ENCODE measurements around the gene DDX51. TPM values are rescaled to one million over a fixed set of nuclear protein-coding genes. Genes with fewer than 3 reads are reported as not detected.
A peak's percentile ranks its signal among the peaks of the same experiment; 100 is the strongest.
"Not testable (repeated sequence)": the region's sequence is repeated elsewhere in the genome, so short reads cannot be mapped to it uniquely, and the experiment has no call there.

The DDX51 gene
- total and polyA plus RNA-seq, 5 donors = 7.4 to 11.7 (median 10.2) TPM

DNA sequence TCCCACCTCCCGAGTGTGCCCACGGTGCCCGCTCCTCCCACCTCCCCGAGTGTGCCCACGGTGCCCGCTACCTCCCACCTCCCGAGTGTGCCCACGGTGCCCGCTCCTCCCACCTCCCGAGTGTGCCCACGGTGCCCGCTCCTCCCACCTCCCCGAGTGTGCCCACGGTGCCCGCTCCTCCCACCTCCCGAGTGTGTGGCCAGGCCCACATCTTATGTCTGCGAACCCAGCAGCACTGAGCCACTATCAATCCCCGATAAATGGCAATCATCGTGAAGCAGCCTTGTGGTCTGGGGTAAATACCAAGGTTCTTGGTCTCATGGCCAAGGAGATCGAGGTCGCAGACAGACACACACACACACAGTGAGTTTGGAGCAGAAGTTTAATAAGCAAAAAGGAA, 7.9 kb downstream of the DDX51 start:
- DNase-seq = peak in 1 of 3 donors; percentile 18
- H3K27me3 ChIP-seq (ENCODE audit: control insufficient read depth, insufficient read depth); intact Hi-C loops (cut with DNase I); H3K4me1 ChIP-seq (ENCODE audit: control insufficient read depth, insufficient read depth, low read length); H3K4me3 ChIP-seq (ENCODE audit: low read length); H3K27ac ChIP-seq (ENCODE audit: low read length); ATAC-seq; H3K9me3 ChIP-seq (ENCODE audit: control insufficient read depth, low read length): not testable (repeated sequence)
- WGBS = 90% methylated on average over 20 of the region's 21 CpGs

DNA sequence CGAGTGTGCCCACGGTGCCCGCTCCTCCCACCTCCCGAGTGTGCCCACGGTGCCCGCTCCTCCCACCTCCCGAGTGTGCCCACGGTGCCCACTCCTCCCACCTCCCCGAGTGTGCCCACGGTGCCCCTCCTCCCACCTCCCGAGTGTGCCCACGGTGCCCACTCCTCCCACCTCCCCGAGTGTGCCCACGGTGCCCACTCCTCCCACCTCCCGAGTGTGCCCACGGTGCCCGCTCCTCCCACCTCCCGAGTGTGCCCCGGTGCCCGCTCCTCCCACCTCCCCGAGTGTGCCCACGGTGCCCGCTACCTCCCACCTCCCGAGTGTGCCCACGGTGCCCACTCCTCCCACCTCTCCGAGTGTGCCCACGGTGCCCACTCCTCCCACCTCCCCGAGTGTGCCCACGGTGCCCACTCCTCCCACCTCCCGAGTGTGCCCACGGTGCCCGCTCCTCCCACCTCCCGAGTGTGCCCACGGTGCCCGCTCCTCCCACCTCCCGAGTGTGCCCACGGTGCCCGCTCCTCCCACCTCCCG, 9.4 kb downstream of the DDX51 start:
- intact Hi-C loops (cut with DNase I); ATAC-seq: not testable (repeated sequence)

DNA sequence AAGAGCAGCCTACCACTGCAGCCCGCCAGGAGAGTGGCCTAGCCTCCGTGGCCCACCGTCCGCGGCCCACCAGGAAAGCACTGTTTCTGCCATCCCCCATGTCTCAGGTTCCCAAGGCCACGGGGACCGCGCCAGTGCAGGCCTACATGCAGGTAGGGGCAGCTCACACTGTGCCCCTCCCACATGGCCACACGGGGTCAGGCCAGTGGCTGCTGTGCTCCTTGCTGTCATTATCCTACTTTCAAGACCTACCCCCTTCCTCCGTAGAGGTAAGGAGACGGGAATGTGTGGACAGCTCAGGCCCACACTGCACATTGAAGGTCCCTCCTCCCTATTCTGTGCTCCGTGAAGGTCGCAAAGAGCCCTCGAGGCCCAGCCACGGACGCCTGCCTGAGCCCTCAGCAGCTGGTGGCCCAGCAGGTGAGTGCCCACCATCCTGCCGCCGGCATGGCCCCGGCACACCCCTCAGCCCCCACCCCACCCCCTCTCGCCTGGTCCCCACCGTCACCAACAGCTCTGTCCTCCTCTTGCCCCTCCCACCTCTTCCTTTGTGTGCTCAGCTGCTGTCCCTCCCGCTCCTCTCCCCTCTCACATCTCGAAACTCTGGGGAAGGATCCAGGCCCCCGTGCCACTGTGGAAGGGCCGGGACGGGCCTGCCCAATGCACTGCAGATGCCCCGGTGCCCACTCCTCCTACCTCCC, 10.0 kb downstream of the DDX51 start:
- peak in 1 of 2 donors; percentile 12 for ATAC-seq
- 66% methylated on average over 27 of the region's 27 CpGs for WGBS
- intact Hi-C loops (cut with DNase I) = no loop called here
- Histone ChIP-seq H3K4me1 (ENCODE audit: control insufficient read depth, insufficient read depth, low read length) (no peaks in the 10 kb centered on the region), H3K27ac (ENCODE audit: low read length) (no peak overlapping the region), H3K9me3 (ENCODE audit: control insufficient read depth, low read length) (no peaks in the 10 kb centered on the region), H3K27me3 (ENCODE audit: control insufficient read depth, insufficient read depth) (no peaks in the 10 kb centered on the region), H3K4me3 (ENCODE audit: low read length) (no peak overlapping the region)
- no peak for DNase-seq

More for the DNA sequence above, 9.4 kb downstream of the DDX51 start:
- DNase-seq = peak in 1 of 3 donors; percentile 9
- not testable (repeated sequence) for H3K4me3 ChIP-seq (ENCODE audit: low read length); H3K27me3 ChIP-seq (ENCODE audit: control insufficient read depth, insufficient read depth); H3K27ac ChIP-seq (ENCODE audit: low read length); H3K4me1 ChIP-seq (ENCODE audit: control insufficient read depth, insufficient read depth, low read length); H3K9me3 ChIP-seq (ENCODE audit: control insufficient read depth, low read length)
- WGBS = 94% methylated on average over 32 of the region's 39 CpGs

DNA sequence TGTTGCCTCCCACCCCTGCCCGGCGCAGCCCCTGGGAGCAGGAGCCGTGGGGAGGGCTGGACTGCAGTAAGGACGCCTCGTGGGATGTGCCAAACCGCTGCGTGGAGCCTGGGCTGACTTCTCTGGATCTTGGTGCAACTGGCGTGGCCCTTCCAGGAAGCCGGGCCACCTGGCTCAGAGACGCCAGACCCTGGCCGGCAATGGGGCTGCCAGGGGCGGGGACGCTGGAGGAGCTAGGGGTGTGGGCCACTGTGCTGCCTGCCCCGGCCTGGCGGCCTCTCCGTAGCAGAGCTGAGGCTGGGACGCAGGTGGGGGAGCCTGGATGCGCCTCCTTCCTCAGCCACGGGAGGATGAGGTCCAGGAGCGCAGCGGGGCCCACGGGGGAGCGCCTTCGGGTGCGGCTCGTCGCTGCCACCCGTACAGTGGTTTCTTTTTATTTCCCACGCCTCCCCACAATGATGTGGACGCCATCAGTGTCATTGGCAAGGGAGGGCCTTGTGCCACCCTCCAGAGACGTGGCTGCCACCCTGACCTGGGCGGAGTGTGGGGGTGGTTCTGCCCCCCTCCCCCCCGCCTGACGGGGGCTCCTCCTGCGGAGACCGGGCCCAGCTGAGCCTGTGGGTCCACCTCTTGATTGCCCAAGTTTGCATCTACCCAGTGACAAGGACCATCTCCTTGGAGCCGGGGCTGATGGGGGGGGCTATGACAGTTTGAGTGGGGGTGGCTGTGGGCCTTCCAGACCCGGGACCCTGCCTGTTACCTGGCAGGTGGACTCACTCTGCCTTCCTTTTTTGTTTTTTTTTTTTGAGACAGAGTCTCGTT, 11.3 kb downstream of the DDX51 start:
- no peaks in the 10 kb centered on the region for H3K9me3 ChIP-seq (ENCODE audit: control insufficient read depth, low read length)
- intact Hi-C loops (cut with DNase I) = no loop called here
- no peak overlapping the region for H3K27ac ChIP-seq (ENCODE audit: low read length)
- no peaks in the 10 kb centered on the region for H3K27me3 ChIP-seq (ENCODE audit: control insufficient read depth, insufficient read depth)
- peak in 2 of 3 donors; percentile 26 to 52 for DNase-seq
- peak; percentile 42 for ATAC-seq
- no peak overlapping the region for H3K4me3 ChIP-seq (ENCODE audit: low read length)
- no peaks in the 10 kb centered on the region for H3K4me1 ChIP-seq (ENCODE audit: control insufficient read depth, insufficient read depth, low read length)
- WGBS = 89% methylated on average over 39 of the region's 39 CpGs

DNA sequence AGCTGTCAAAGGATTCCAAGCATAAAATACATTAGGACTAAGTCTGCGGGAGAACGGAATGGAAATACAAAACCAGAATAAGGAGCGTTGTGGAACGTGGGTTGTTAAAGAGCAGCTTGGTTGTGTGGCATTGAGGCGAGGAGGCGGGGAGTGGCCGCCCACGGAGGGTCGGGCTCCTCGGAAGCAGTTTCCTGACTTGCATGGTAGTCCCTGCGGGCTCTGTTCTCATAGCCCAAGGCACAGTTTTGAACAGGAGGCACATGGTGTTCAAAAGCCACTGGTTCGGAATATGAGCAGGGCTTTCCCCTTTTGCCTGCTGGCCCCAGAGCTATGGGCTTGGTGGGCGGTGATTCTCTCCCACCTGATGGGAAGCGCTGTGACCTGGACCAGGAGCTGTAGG, 12.2 kb downstream of the DDX51 start:
- ATAC-seq = peak in 1 of 2 donors; percentile 8

DNA sequence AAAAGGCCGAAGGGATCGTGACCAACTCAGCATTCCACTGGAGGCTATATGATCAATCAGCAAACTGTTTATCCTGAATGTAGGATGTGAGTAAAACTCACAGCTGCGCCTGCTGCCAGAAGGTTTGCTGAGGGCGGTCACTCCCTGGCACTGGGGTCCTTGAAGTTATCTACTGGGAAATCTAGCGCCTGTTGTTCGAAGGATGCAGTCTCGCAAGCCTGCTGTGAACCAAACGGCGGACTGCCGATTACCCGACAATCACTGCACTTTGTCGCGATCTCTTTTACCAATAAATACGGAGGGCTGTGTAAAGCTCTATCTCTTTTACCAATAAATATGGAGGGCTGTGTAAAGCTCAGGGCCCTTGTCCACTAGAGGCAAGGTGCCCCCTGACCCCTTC, 12.9 kb downstream of the DDX51 start:
- no peak overlapping the region for H3K4me3 ChIP-seq (ENCODE audit: low read length)
- H3K4me1 ChIP-seq (ENCODE audit: control insufficient read depth, insufficient read depth, low read length) = no peaks in the 10 kb centered on the region
- WGBS = 96% methylated on average over 14 of the region's 14 CpGs
- no peaks in the 10 kb centered on the region for H3K27me3 ChIP-seq (ENCODE audit: control insufficient read depth, insufficient read depth)
- ATAC-seq (no peak), DNase-seq (no peak)
- no peak overlapping the region for H3K27ac ChIP-seq (ENCODE audit: low read length)
- H3K9me3 ChIP-seq (ENCODE audit: control insufficient read depth, low read length) = no peaks in the 10 kb centered on the region
- intact Hi-C loops (cut with DNase I) = no loop called here

More for the DNA sequence above, 12.2 kb downstream of the DDX51 start:
- WGBS = 92% methylated on average over 14 of the region's 14 CpGs
- no peaks in the 10 kb centered on the region for H3K9me3 ChIP-seq (ENCODE audit: control insufficient read depth, low read length)
- no peaks in the 10 kb centered on the region for H3K4me1 ChIP-seq (ENCODE audit: control insufficient read depth, insufficient read depth, low read length)
- H3K4me3 ChIP-seq (ENCODE audit: low read length) = no peak overlapping the region
- no peak overlapping the region for H3K27ac ChIP-seq (ENCODE audit: low read length)
- H3K27me3 ChIP-seq (ENCODE audit: control insufficient read depth, insufficient read depth) = no peaks in the 10 kb centered on the region
- intact Hi-C loops (cut with DNase I) = no loop called here
- no peak for DNase-seq

DNA sequence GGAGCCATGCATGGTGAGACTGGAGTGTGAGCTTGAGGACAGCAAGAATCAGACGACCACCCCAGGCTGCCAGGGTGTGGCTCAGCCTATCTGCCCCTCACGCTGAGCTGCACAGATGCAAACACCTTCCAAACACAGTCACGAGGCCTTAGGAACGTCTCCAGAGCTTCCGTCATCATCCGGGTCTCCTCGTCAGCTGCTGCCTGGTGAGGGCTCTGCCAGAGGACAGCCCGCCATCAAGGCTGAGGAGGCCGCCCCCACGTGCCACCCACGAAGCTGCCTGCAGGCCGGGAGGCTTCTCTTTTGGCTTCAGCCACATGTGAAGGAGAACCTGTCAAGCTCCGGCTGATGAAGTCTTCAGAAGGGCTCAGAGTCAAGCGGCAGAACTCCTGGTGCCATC, 13.4 kb downstream of the DDX51 start:
- H3K27ac ChIP-seq (ENCODE audit: low read length) = no peak overlapping the region
- WGBS = 95% methylated on average over 14 of the region's 14 CpGs

DNA sequence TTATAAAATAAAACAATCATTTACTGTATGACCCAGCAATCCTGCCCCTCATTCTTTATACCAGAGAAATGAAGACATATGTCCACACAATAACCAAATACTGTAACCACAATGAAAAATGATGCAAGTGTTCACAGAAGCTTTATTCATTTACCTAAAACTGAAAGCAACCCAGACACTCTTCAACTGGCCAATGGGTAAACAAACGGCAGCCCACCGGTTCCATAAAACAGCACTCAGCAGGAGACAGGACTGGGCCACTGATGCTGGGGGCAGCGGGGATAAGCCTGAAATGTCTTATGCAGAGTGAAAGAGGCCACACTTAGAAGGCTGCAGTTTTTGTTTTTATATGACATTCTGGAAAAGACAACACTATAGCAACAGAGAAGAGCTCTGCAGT, 15.1 kb downstream of the DDX51 start:
- 97% methylated on average over 3 of the region's 3 CpGs for WGBS
- no peaks in the 10 kb centered on the region for H3K9me3 ChIP-seq (ENCODE audit: control insufficient read depth, low read length)
- no peak for DNase-seq
- H3K27me3 ChIP-seq (ENCODE audit: control insufficient read depth, insufficient read depth) = no peaks in the 10 kb centered on the region
- no peak overlapping the region for H3K4me3 ChIP-seq (ENCODE audit: low read length)
- no peak overlapping the region for H3K27ac ChIP-seq (ENCODE audit: low read length)
- ATAC-seq = no peak
- intact Hi-C loops (cut with DNase I) = no loop called here
- no peaks in the 10 kb centered on the region for H3K4me1 ChIP-seq (ENCODE audit: control insufficient read depth, insufficient read depth, low read length)

More for the DNA sequence above, 13.4 kb downstream of the DDX51 start:
- no peak for DNase-seq
- Histone ChIP-seq H3K4me1 (ENCODE audit: control insufficient read depth, insufficient read depth, low read length) (no peaks in the 10 kb centered on the region), H3K27me3 (ENCODE audit: control insufficient read depth, insufficient read depth) (no peaks in the 10 kb centered on the region), H3K9me3 (ENCODE audit: control insufficient read depth, low read length) (no peaks in the 10 kb centered on the region), H3K4me3 (ENCODE audit: low read length) (no peak overlapping the region)
- ATAC-seq = no peak
- intact Hi-C loops (cut with DNase I) = no loop called here

DNA sequence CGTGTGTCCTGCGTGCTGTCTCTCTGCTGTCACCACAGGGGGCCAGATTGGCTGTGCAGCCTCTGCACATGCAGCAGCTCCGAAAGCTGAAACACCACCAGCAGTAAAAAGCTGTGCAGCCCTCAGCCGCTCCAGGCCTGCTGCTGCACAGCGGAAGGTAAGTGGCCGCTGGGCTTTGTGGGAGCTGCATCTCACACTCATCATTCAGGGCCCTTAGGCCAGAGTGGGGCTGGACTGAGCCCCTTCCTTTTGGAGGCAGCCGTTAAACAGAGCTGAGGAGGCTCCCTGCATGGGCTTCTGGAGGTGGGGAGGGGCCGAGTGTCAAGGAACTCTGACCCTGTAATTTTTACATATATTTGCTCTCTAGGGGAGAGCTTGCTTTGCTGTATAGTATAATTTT, 17.1 kb downstream of the DDX51 start:
- intact Hi-C loops (cut with DNase I) = no loop called here
- Histone ChIP-seq H3K4me1 (ENCODE audit: control insufficient read depth, insufficient read depth, low read length) (no peaks in the 10 kb centered on the region), H3K27me3 (ENCODE audit: control insufficient read depth, insufficient read depth) (no peaks in the 10 kb centered on the region), H3K4me3 (ENCODE audit: low read length) (no peak overlapping the region), H3K9me3 (ENCODE audit: control insufficient read depth, low read length) (no peaks in the 10 kb centered on the region), H3K27ac (ENCODE audit: low read length) (no peak overlapping the region)
- 99% methylated on average over 8 of the region's 8 CpGs for WGBS
- ATAC-seq (no peak), DNase-seq (no peak)

DNA sequence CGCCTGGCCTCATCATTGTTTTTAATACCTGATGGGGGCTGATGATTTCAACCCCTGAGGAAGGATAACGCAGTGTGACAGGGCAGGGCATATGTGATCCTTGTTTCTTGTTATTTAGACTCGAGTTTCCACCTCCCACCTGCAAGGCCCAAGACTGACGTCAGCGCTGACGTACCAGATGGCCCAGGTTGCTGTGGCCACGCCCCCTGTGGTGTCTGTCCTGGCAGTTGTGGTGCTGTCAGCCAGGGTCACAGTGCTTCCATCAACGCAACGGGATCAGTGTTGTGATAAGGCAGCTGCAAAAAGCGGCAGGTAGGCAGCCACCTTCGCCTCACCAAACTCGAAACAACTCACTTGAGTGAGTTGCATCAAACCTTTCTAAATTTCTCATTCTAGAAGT, 18.4 kb downstream of the DDX51 start:
- Histone ChIP-seq H3K27me3 (ENCODE audit: control insufficient read depth, insufficient read depth) (no peaks in the 10 kb centered on the region), H3K9me3 (ENCODE audit: control insufficient read depth, low read length) (no peaks in the 10 kb centered on the region), H3K4me1 (ENCODE audit: control insufficient read depth, insufficient read depth, low read length) (no peaks in the 10 kb centered on the region), H3K27ac (ENCODE audit: low read length) (no peak overlapping the region), H3K4me3 (ENCODE audit: low read length) (no peak overlapping the region)
- 97% methylated on average over 12 of the region's 12 CpGs for WGBS
- DNase-seq (no peak), ATAC-seq (no peak)
- intact Hi-C loops (cut with DNase I) = no loop called here

DNA sequence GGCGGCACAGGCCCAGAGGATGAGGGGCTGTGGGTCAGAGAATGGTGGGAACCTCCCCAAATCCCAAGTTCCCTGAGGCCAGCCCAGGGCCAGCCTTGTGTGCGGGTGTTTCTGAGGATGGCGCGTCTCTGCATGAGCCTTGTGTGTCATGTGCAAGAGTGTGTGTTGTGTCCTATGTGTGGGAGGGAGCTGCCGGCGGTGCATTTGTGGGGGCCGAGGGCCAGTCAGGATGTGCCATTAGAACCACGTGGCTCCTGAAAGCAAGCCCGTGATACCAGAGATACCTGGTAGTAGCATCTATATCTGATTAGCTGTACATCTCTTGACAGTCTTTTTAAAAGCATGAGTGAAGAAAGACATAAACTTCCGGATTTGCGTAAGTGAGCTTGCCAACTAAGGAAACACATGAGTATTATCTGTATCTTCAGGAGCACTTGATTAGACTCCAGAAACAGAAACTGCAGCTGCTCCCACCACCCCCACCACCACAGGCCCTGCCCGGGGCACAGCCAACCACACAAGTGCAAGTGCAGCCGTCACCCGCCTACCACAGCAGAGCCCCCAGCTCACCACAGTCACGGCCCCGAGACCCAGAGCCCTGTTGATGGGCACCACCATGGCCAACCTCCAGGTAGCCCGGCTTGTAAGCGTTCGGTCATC, 19.2 kb downstream of the DDX51 start:
- 94% methylated on average over 19 of the region's 19 CpGs for WGBS
- H3K9me3 ChIP-seq (ENCODE audit: control insufficient read depth, low read length) = no peaks in the 10 kb centered on the region
- H3K4me1 ChIP-seq (ENCODE audit: control insufficient read depth, insufficient read depth, low read length) = no peaks in the 10 kb centered on the region
- no peak overlapping the region for H3K27ac ChIP-seq (ENCODE audit: low read length)
- intact Hi-C loops (cut with DNase I) = no loop called here
- ATAC-seq (no peak), DNase-seq (peak in 1 of 3 donors; percentile 58)
- H3K27me3 ChIP-seq (ENCODE audit: control insufficient read depth, insufficient read depth) = no peaks in the 10 kb centered on the region
- no peak overlapping the region for H3K4me3 ChIP-seq (ENCODE audit: low read length)

Measured in right cardiac atrium (tissue), 5 donors.